GM23248 (cell line): ENCODE data around the gene R3HCC1L.

Experiments
- EZH2 ChIP-seq: fragments of 200-600 bp; sonication (generic); IDR thresholded peaks from 2 replicates; pipeline ENCODE4 v1.6.1; 2018; ENCODE audit warnings: antibody characterized with exemption, mild to moderate bottlenecking; ENCODE audit not compliant: insufficient read depth, poor library complexity, severe bottlenecking
- EZH2phosphoT487 ChIP-seq: fragments of 200-600 bp; sonication (generic); IDR thresholded peaks from 2 replicates; pipeline ENCODE4 v1.6.1; 2018; ENCODE audit warnings: antibody characterized with exemption, moderate library complexity, mild to moderate bottlenecking, low read depth; ENCODE audit not compliant: insufficient read depth

GRCh38 chr10:98255146-98255877, 120.9 kb downstream of the R3HCC1L start:
- no peak for TF ChIP-seq EZH2
- no peak for TF ChIP-seq EZH2phosphoT487
